ENCODE results near the gene DCTD.

The DCTD gene

GRCh38 chr4:182897601-182898478 is 19.3 kb downstream of the DCTD start:
- no peak overlapping the region for H3K9ac ChIP-seq (ENCODE audit: low read length)

GRCh38 chr4:182896421-182896820 is 20.8 kb downstream of the DCTD start:
- H4K20me1 ChIP-seq (ENCODE audit: insufficient read depth, low read length): no peaks in the 10 kb centered on the region
- DNase-seq: no peak
- 0 out of 2 replicates have a peak, but pooled peaks cover 5% of the 10 kb centered on the region for H3K36me3 ChIP-seq (replicated peaks; ENCODE audit: insufficient read depth, low read length)
- H3K4me2 ChIP-seq (ENCODE audit: low read depth, low read length): no peak overlapping the region
- H3K9me3 ChIP-seq (replicated peaks; ENCODE audit: insufficient read depth, low read length): no peaks in the 10 kb centered on the region
- H3K27me3 ChIP-seq (replicated peaks; ENCODE audit: insufficient read depth, low read length): no peaks in the 10 kb centered on the region
- H3K27ac ChIP-seq (ENCODE audit: low read length): no peak overlapping the region
- H3K9me2 ChIP-seq (replicated peaks; ENCODE audit: insufficient read depth, low read length): no peaks in the 10 kb centered on the region
- no peak overlapping the region for H3K4me3 ChIP-seq (ENCODE audit: low read length)
- H3K79me2 ChIP-seq (ENCODE audit: low read length): peaks cover 4% of the 10 kb centered on the region
- H2AFZ ChIP-seq (ENCODE audit: low read length): no peak overlapping the region
- TF ChIP-seq EZH2phosphoT487 (IDR thresholded peaks at IDR 0.05; ENCODE audit: low read length): no peak
- no peaks in the 10 kb centered on the region for H3F3A ChIP-seq (ENCODE audit: insufficient read depth, low read length)
- no peak overlapping the region for H3K9ac ChIP-seq (ENCODE audit: low read length)
- no peaks in the 10 kb centered on the region for H3K4me1 ChIP-seq (ENCODE audit: low read length)

More at GRCh38 chr4:182897601-182898478, 19.3 kb downstream of the DCTD start:
- H3K9me3 ChIP-seq (replicated peaks; ENCODE audit: insufficient read depth, low read length): no peaks in the 10 kb centered on the region
- no peaks in the 10 kb centered on the region for H3K9me2 ChIP-seq (replicated peaks; ENCODE audit: insufficient read depth, low read length)
- no peak for DNase-seq
- H3K4me3 ChIP-seq (ENCODE audit: low read length): no peak overlapping the region
- H3K36me3 ChIP-seq (replicated peaks; ENCODE audit: insufficient read depth, low read length): 0 out of 2 replicates have a peak, but pooled peaks cover 2% of the 10 kb centered on the region
- no peak overlapping the region for H3K27ac ChIP-seq (ENCODE audit: low read length)
- no peaks in the 10 kb centered on the region for H3K27me3 ChIP-seq (replicated peaks; ENCODE audit: insufficient read depth, low read length)
- no peak for TF ChIP-seq EZH2 (optimal IDR thresholded peaks at IDR 0.05; ENCODE audit: low read depth, low read length)
- TF ChIP-seq, protein P1, sequence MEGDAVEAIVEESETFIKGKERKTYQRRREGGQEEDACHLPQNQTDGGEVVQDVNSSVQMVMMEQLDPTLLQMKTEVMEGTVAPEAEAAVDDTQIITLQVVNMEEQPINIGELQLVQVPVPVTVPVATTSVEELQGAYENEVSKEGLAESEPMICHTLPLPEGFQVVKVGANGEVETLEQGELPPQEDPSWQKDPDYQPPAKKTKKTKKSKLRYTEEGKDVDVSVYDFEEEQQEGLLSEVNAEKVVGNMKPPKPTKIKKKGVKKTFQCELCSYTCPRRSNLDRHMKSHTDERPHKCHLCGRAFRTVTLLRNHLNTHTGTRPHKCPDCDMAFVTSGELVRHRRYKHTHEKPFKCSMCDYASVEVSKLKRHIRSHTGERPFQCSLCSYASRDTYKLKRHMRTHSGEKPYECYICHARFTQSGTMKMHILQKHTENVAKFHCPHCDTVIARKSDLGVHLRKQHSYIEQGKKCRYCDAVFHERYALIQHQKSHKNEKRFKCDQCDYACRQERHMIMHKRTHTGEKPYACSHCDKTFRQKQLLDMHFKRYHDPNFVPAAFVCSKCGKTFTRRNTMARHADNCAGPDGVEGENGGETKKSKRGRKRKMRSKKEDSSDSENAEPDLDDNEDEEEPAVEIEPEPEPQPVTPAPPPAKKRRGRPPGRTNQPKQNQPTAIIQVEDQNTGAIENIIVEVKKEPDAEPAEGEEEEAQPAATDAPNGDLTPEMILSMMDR (IDR thresholded peaks at IDR 0.05; ENCODE audit: low read length): no peak
- TF ChIP-seq EZH2phosphoT487 (IDR thresholded peaks at IDR 0.05; ENCODE audit: low read length): no peak
- no peaks in the 10 kb centered on the region for H4K20me1 ChIP-seq (ENCODE audit: insufficient read depth, low read length)
- no peak overlapping the region for H2AFZ ChIP-seq (ENCODE audit: low read length)
- peaks cover 4% of the 10 kb centered on the region for H3K79me2 ChIP-seq (ENCODE audit: low read length)
- H3K4me2 ChIP-seq (ENCODE audit: low read depth, low read length): no peak overlapping the region
- no peaks in the 10 kb centered on the region for H3K4me1 ChIP-seq (ENCODE audit: low read length)
- no peaks in the 10 kb centered on the region for H3F3A ChIP-seq (ENCODE audit: insufficient read depth, low read length)

DNA sequence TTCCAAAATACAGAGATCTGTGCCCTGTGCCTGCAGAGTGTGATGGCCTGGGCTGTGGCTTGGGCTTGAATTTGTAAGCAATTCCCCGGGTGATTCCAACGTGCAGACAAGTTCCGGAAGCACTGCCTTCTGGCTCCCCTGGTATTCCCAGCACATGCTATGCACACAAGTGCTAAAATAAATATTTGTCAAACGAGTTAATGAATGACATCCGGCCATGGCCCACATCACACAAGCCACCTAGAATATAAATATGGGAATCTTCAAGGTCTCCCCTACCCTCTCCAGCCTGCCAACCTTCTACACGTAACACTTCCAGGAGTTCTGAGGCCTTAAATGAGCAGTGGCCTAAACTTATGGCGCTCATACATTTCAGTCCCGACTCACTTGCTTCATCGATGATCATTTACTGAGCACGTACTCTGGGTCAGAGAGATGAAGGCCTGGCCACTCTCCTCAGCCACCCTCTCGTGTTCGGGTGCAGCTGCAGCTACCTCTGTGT is 21.3 kb downstream of the DCTD start:
- peaks cover 5% of the 10 kb centered on the region; the same call in 1 of the 2 replicates for H3K36me3 ChIP-seq (replicated peaks; ENCODE audit: insufficient read depth, low read length)

More for the DNA sequence above, 21.3 kb downstream of the DCTD start:
- no peak overlapping the region for H3K9ac ChIP-seq (ENCODE audit: low read length)
- H4K20me1 ChIP-seq (ENCODE audit: insufficient read depth, low read length): no peaks in the 10 kb centered on the region
- H3K27me3 ChIP-seq (replicated peaks; ENCODE audit: insufficient read depth, low read length): no peaks in the 10 kb centered on the region
- no peaks in the 10 kb centered on the region for H3F3A ChIP-seq (ENCODE audit: insufficient read depth, low read length)
- no peak overlapping the region for H3K27ac ChIP-seq (ENCODE audit: low read length)
- H2AFZ ChIP-seq (ENCODE audit: low read length): no peak overlapping the region
- no peak overlapping the region for H3K4me2 ChIP-seq (ENCODE audit: low read depth, low read length)
- H3K4me1 ChIP-seq (ENCODE audit: low read length): no peaks in the 10 kb centered on the region
- no peaks in the 10 kb centered on the region for H3K9me3 ChIP-seq (replicated peaks; ENCODE audit: insufficient read depth, low read length)
- no peaks in the 10 kb centered on the region for H3K9me2 ChIP-seq (replicated peaks; ENCODE audit: insufficient read depth, low read length)
- TF ChIP-seq EZH2 (optimal IDR thresholded peaks at IDR 0.05; ENCODE audit: low read depth, low read length) (no peak), EZH2phosphoT487 (IDR thresholded peaks at IDR 0.05; ENCODE audit: low read length) (no peak)
- TF ChIP-seq, protein P1 (IDR thresholded peaks at IDR 0.05; ENCODE audit: low read length): no peak
- peaks cover 4% of the 10 kb centered on the region for H3K79me2 ChIP-seq (ENCODE audit: low read length)
- DNase-seq: no peak
- H3K4me3 ChIP-seq (ENCODE audit: low read length): no peak overlapping the region

All from MM.1S (cell line).